Ishikawa (cell line): ENCODE measurements around the gene ELANE.

ENCODE experiments used
- CEBPB ChIP-seq: IDR thresholded peaks from 2 replicates; pipeline ENCODE4 v1.6.1; 2012
- CREB1 ChIP-seq: IDR thresholded peaks from 2 replicates; pipeline ENCODE4 v1.6.1; 2012; ENCODE audit warnings: low read depth
- EGR1 ChIP-seq: IDR thresholded peaks from 2 replicates; pipeline ENCODE4 v1.6.1; 2012
- EP300 ChIP-seq: IDR thresholded peaks from 2 replicates; pipeline ENCODE4 v1.6.1; 2012; ENCODE audit warnings: borderline replicate concordance
- FOXM1 ChIP-seq: IDR thresholded peaks from 2 replicates; pipeline ENCODE4 v1.6.1; 2012; ENCODE audit warnings: low read depth, borderline replicate concordance
- NFIC ChIP-seq: IDR thresholded peaks from 2 replicates; pipeline ENCODE4 v1.6.1; 2012
- RAD21 ChIP-seq: IDR thresholded peaks from 2 replicates; pipeline ENCODE4 v1.6.1; 2012; ENCODE audit warnings: low read depth
- REST ChIP-seq: IDR thresholded peaks from 2 replicates; pipeline ENCODE4 v1.6.1; 2012; ENCODE audit warnings: low read depth, mild to moderate bottlenecking
- TAF1 ChIP-seq: IDR thresholded peaks from 2 replicates; pipeline ENCODE4 v1.6.1; 2012; ENCODE audit warnings: low read depth, mild to moderate bottlenecking
- TCF12 ChIP-seq: IDR thresholded peaks from 2 replicates; pipeline ENCODE4 v1.6.1; 2012; ENCODE audit warnings: low read depth
- TEAD4 ChIP-seq: IDR thresholded peaks from 2 replicates; pipeline ENCODE4 v1.6.1; 2012
- YY1 ChIP-seq: IDR thresholded peaks from 2 replicates; pipeline ENCODE4 v1.6.1; 2012; ENCODE audit warnings: low read depth
- ZBTB7A ChIP-seq: IDR thresholded peaks from 2 replicates; pipeline ENCODE4 v1.6.1; 2012; ENCODE audit warnings: low read depth
- TF ChIP-seq, protein P1 (sequence below): IDR thresholded peaks from 2 replicates; pipeline ENCODE4 v1.6.1; 2012
- TF ChIP-seq, protein P2 (sequence below): IDR thresholded peaks from 2 replicates; pipeline ENCODE4 v1.6.1; 2012

Gene ELANE

GRCh38 chr19:814152-815078 is 37.7 kb upstream of the ELANE start:
- TF ChIP-seq ZBTB7A (peak; percentile 76), EP300 (no peak), CREB1 (no peak)

GRCh38 chr19:815079-815774 is 36.9 kb upstream of the ELANE start:
- TF ChIP-seq, protein P1, sequence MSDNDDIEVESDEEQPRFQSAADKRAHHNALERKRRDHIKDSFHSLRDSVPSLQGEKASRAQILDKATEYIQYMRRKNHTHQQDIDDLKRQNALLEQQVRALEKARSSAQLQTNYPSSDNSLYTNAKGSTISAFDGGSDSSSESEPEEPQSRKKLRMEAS, result no peak
- TF ChIP-seq YY1 (no peak), RAD21 (no peak), NFIC (no peak), EGR1 (no peak), ZBTB7A (no peak; the same call in 1 of the 2 replicates), REST (no peak), FOXM1 (no peak), TEAD4 (no peak)
- TF ChIP-seq, protein P2, sequence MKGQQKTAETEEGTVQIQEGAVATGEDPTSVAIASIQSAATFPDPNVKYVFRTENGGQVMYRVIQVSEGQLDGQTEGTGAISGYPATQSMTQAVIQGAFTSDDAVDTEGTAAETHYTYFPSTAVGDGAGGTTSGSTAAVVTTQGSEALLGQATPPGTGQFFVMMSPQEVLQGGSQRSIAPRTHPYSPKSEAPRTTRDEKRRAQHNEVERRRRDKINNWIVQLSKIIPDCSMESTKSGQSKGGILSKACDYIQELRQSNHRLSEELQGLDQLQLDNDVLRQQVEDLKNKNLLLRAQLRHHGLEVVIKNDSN, result no peak

GRCh38 chr19:815775-816499 is 36.2 kb upstream of the ELANE start:
- TF ChIP-seq, protein P2, result no peak
- TF ChIP-seq NFIC (no peak), TEAD4 (no peak), EGR1 (no peak), ZBTB7A (no peak), YY1 (no peak), EP300 (no peak), FOXM1 (no peak), CEBPB (no peak), TCF12 (no peak), REST (no peak), RAD21 (no peak), CREB1 (no peak), TAF1 (no peak)
- TF ChIP-seq, protein P1, result no peak

DNA sequence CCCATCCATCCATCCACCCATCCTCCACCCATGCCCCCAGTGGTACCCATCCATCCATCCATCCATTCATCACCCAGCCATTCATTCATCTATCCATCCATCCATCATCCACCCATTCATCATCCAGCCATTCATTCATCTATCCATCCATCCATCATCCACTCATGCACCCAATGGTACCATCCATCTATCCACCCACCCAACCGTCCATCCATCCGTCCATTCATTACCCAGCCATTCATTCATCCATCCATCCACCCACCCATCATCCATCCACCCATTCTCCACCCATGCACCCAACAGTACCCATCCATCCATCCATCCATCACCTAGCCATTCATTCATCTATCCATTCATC is 35.6 kb upstream of the ELANE start:
- TF ChIP-seq, protein P2, result no peak
- no peak for TF ChIP-seq FOXM1
- TF ChIP-seq, protein P1, result no peak
- TF ChIP-seq NFIC, result no peak
